Left forelimb (tissue), 1 donor: ENCODE results near the gene RBM34.

Source experiments
- DNase-seq: peaks from one replicate; pipeline ENCODE4 v3.0.0-alpha.2; 2018; ENCODE audit warnings: low spot score

Gene RBM34

GRCh38 chr1:235152235-235152634 is 8.8 kb downstream of the RBM34 start:
- DNase-seq: no peak

GRCh38 chr1:235151033-235151432 is 10.0 kb downstream of the RBM34 start:
- no peak for DNase-seq

GRCh38 chr1:235149824-235150223 is 11.2 kb downstream of the RBM34 start:
- DNase-seq: no peak

- DNase-seq: no peak
Observed at GRCh38 chr1:235147269-235147668, 13.8 kb downstream of the RBM34 start.

GRCh38 chr1:235145639-235146038 is 15.4 kb downstream of the RBM34 start:
- DNase-seq: no peak

GRCh38 chr1:235142991-235143390 is 18.1 kb downstream of the RBM34 start:
- DNase-seq: no peak

GRCh38 chr1:235139315-235139714 is 21.7 kb downstream of the RBM34 start:
- DNase-seq: no peak

GRCh38 chr1:235138821-235139220 is 22.2 kb downstream of the RBM34 start:
- DNase-seq: no peak

GRCh38 chr1:235136111-235136510 is 24.9 kb downstream of the RBM34 start:
- no peak for DNase-seq

GRCh38 chr1:235134171-235134570 is 26.9 kb downstream of the RBM34 start:
- DNase-seq: no peak

GRCh38 chr1:235133086-235133485 is 28.0 kb downstream of the RBM34 start:
- DNase-seq: no peak

- no peak for DNase-seq
Observed at GRCh38 chr1:235131961-235132360, 29.1 kb downstream of the RBM34 start.

- no peak for DNase-seq
Observed at GRCh38 chr1:235130766-235131270, 30.2 kb downstream of the RBM34 start.

- DNase-seq: no peak
Observed at GRCh38 chr1:235129774-235130570, 31.1 kb downstream of the RBM34 start.

- peak; percentile 98 for DNase-seq
Observed at GRCh38 chr1:235128456-235129328, 32.4 kb downstream of the RBM34 start, which contains the start of gene TOMM20. TOMM20 (minus strand) TSS chr1:235128837; CDS start chr1:235128715, 122 bp downstream.

- no peak for DNase-seq
Observed at GRCh38 chr1:235127732-235128455, 33.2 kb downstream of the RBM34 start.

- DNase-seq: no peak
Observed at GRCh38 chr1:235127203-235127602, 33.8 kb downstream of the RBM34 start.

GRCh38 chr1:235124665-235125064 is 36.4 kb downstream of the RBM34 start:
- no peak for DNase-seq

- DNase-seq: no peak
Observed at GRCh38 chr1:235124111-235124510, 36.9 kb downstream of the RBM34 start.

- DNase-seq: no peak
Observed at GRCh38 chr1:235122348-235122747, 38.7 kb downstream of the RBM34 start.

GRCh38 chr1:235113183-235113917 is 47.7 kb downstream of the RBM34 start:
- no peak for DNase-seq
